Activated effector memory CD4-positive, alpha-beta T cell treated with anti-CD3 and anti-CD28 coated beads, Interleukin-2, amount 50 U/mL, for 16 hours (primary cell): ENCODE results near the gene ZNF195.
"Not testable (repeated sequence)": the region's sequence is repeated elsewhere in the genome, so short reads cannot be mapped to it uniquely, and the experiment has no call there.

Experiments used
- DNase-seq: peaks from one replicate; pipeline ENCODE4 v3.0.0-alpha.2; 2020

The ZNF195 gene

GRCh38 chr11:3378426-3379423 lies at the start of gene ZNF195:
ZNF195 (minus strand) TSS chr11:3379146; CDS start chr11:3379040, 106 bp downstream.
- peak; percentile 99 for DNase-seq

GRCh38 chr11:3428076-3428475 lies 49.1 kb upstream of the ZNF195 start:
- not testable (repeated sequence) for DNase-seq

- DNase-seq: not testable (repeated sequence)
These were observed 47.6 kb upstream of the ZNF195 start for GRCh38 chr11:3426541-3426940.

GRCh38 chr11:3423928-3424327 lies 45.0 kb upstream of the ZNF195 start:
- not testable (repeated sequence) for DNase-seq

GRCh38 chr11:3423138-3423731 lies 44.3 kb upstream of the ZNF195 start:
- not testable (repeated sequence) for DNase-seq

- DNase-seq: peak; percentile 99
These were observed 43.6 kb upstream of the ZNF195 start for GRCh38 chr11:3422380-3423137.

GRCh38 chr11:3421608-3422379 lies 42.8 kb upstream of the ZNF195 start:
- DNase-seq: peak; percentile 65

GRCh38 chr11:3420281-3421042 lies 41.5 kb upstream of the ZNF195 start:
- not testable (repeated sequence) for DNase-seq

GRCh38 chr11:3419496-3419895 lies 40.5 kb upstream of the ZNF195 start:
- DNase-seq: not testable (repeated sequence)

- peak; percentile 86 for DNase-seq
These were observed 38.1 kb upstream of the ZNF195 start for GRCh38 chr11:3417047-3417446.

GRCh38 chr11:3415301-3415700 lies 36.4 kb upstream of the ZNF195 start:
- not testable (repeated sequence) for DNase-seq

GRCh38 chr11:3413666-3414065 lies 34.7 kb upstream of the ZNF195 start:
- DNase-seq: not testable (repeated sequence)

GRCh38 chr11:3412837-3413236 lies 33.9 kb upstream of the ZNF195 start:
- DNase-seq: no peak

GRCh38 chr11:3408722-3409121 lies 29.8 kb upstream of the ZNF195 start:
- DNase-seq: peak; percentile 92

GRCh38 chr11:3408058-3408605 lies 29.2 kb upstream of the ZNF195 start:
- DNase-seq: not testable (repeated sequence)

- not testable (repeated sequence) for DNase-seq
These were observed 28.0 kb upstream of the ZNF195 start for GRCh38 chr11:3406937-3407336.

- DNase-seq: not testable (repeated sequence)
These were observed 27.4 kb upstream of the ZNF195 start for GRCh38 chr11:3406223-3406875.

- DNase-seq: not testable (repeated sequence)
These were observed 25.4 kb upstream of the ZNF195 start for GRCh38 chr11:3404076-3404925.

- DNase-seq: not testable (repeated sequence)
These were observed 23.9 kb upstream of the ZNF195 start for GRCh38 chr11:3402861-3403250.
